A549 (cell line): ENCODE results near the gene ITIH3. TPM values are rescaled to one million over a fixed set of nuclear protein-coding genes. Genes with fewer than 3 reads are reported as not detected.

Experiments used
- ATAC-seq, 2 experiments: fragments of 200-7000 bp in 1 of 2; fragments of >200 bp in 1 of 2; cut with Nextera tagmentation in 1 of 2; cut with Tn5 transposase in 1 of 2; 3 replicates each; pipeline versions ENCODE4 v1.8.0 to v1.9.1; 2018 to 2020; ENCODE audit warnings: mild to moderate bottlenecking in 1 of 2, moderate library complexity in 1 of 2
- CTCF ChIA-PET: fragments of 300-600 bp; sonication (Branson Sonifier 250); formaldehyde crosslinking; extraction: SDS; loops from one replicate; lab custom pipeline; 2021; ENCODE audit warnings: antibody characterized with exemption, inconsistent platforms; lab: Yijun Ruan, JAX
- POLR2A ChIA-PET: fragments of 350-600 bp; formaldehyde crosslinking; extraction: SDS; loops from one replicate; lab custom pipeline; 2021; ENCODE audit warnings: antibody characterized with exemption, inconsistent platforms; lab: Yijun Ruan, JAX
- DNase-seq, 2 experiments: peaks; one replicate each; pipeline versions ENCODE4 v3.0.0 to v3.0.0-alpha.2; 2011 to 2016; ENCODE audit warnings: low read depth in 1 of 2, low spot score in 1 of 2
- FAIRE-seq: peaks from 2 replicates; lab custom pipeline; 2011; peaks lifted over from hg19 to GRCh38; lab: Jason Lieb, UNC
- H3K27ac ChIP-seq, 2 experiments: fragments of >200 bp; sonication (Bioruptor Twin); formaldehyde crosslinking; 3 replicates each; pipeline ENCODE4 v1.5.1; 2016 to 2017
- H3K4me1 ChIP-seq: fragments of >200 bp; sonication (Bioruptor Twin); formaldehyde crosslinking; 3 replicates; pipeline ENCODE4 v1.6.1; 2016
- H3K4me2 ChIP-seq: fragments of >200 bp; sonication (Bioruptor Twin); formaldehyde crosslinking; 3 replicates; pipeline ENCODE4 v1.6.1; 2016
- H3K4me3 ChIP-seq: fragments of >200 bp; sonication (Bioruptor Twin); formaldehyde crosslinking; 3 replicates; pipeline ENCODE4 v1.5.1; 2016
- H3K9me3 ChIP-seq: fragments of >200 bp; sonication (Bioruptor Twin); formaldehyde crosslinking; 3 replicates; pipeline ENCODE4 v1.6.1; 2016
- BCL3 ChIP-seq: fragments of >200 bp; sonication (Bioruptor Twin); formaldehyde crosslinking; IDR thresholded peaks from 3 replicates; pipeline ENCODE4 v1.6.1; 2016
- CBX2 ChIP-seq: fragments of 200-600 bp; sonication (generic); IDR thresholded peaks from 2 replicates; pipeline ENCODE4 v1.6.1; 2016; ENCODE audit warnings: low read depth, mild to moderate bottlenecking, borderline replicate concordance
- CBX8 ChIP-seq: fragments of 200-600 bp; sonication (generic); IDR thresholded peaks from 2 replicates; pipeline ENCODE4 v1.6.1; 2016
- CEBPB ChIP-seq, 2 experiments: fragments of >200 bp in 1 of 2; sonication (Bioruptor Twin) in 1 of 2; formaldehyde crosslinking in 1 of 2; IDR thresholded peaks; 2 replicates each; pipeline ENCODE4 v1.6.1; 2012 to 2016
- CHD2 ChIP-seq: fragments of 150-350 bp; IDR thresholded peaks from 2 replicates; pipeline ENCODE4 v1.6.1; 2014; ENCODE audit warnings: low read length; ENCODE audit not compliant: partially characterized antibody
- EHF ChIP-seq: fragments of 250-450 bp; sonication (Bioruptor Pico); IDR thresholded peaks from 2 replicates; pipeline ENCODE4 v1.5.0; 2020; ENCODE audit warnings: mild to moderate bottlenecking
- EHMT2 ChIP-seq: fragments of 200-600 bp; sonication (generic); IDR thresholded peaks from 2 replicates; pipeline ENCODE4 v1.6.1; 2016; ENCODE audit warnings: antibody characterized with exemption, low read depth, mild to moderate bottlenecking, moderate library complexity
- EP300 ChIP-seq, 2 experiments: fragments of >200 bp; sonication (Bioruptor Twin); formaldehyde crosslinking; IDR thresholded peaks; 2 replicates in 1 of 2; 3 replicates in 1 of 2; pipeline ENCODE4 v1.6.1; 2016 to 2017
- ESRRA ChIP-seq: fragments of 150-350 bp; IDR thresholded peaks from 2 replicates; pipeline ENCODE4 v1.6.1; 2014; ENCODE audit warnings: mild to moderate bottlenecking, low read length, borderline replicate concordance
- FOSB ChIP-seq: fragments of 250-450 bp; sonication (Bioruptor Pico); IDR thresholded peaks from 2 replicates; pipeline ENCODE4 v1.5.0; 2020; ENCODE audit warnings: mild to moderate bottlenecking, moderate library complexity
- FOXS1 ChIP-seq: fragments of 250-450 bp; sonication (Bioruptor Pico); IDR thresholded peaks from 2 replicates; pipeline ENCODE4 v1.5.0; 2020; ENCODE audit warnings: mild to moderate bottlenecking, moderate library complexity
- HEYL ChIP-seq: fragments of 250-450 bp; sonication (Bioruptor Pico); IDR thresholded peaks from 2 replicates; pipeline ENCODE4 v1.8.0; 2021; ENCODE audit warnings: mild to moderate bottlenecking, moderate library complexity
- PBX3 ChIP-seq: IDR thresholded peaks from 2 replicates; pipeline ENCODE4 v1.6.1; 2012
- PHF8 ChIP-seq: fragments of 200-600 bp; sonication (generic); IDR thresholded peaks from 2 replicates; pipeline ENCODE4 v1.6.1; 2016; ENCODE audit warnings: low read depth, mild to moderate bottlenecking, antibody characterized with exemption, moderate library complexity, borderline replicate concordance
- RCOR1 ChIP-seq: fragments of 150-350 bp; IDR thresholded peaks from 2 replicates; pipeline ENCODE4 v1.6.1; 2014; ENCODE audit warnings: antibody characterized with exemption, low read length, low read depth
- RFX5 ChIP-seq: fragments of 450-650 bp; IDR thresholded peaks from 2 replicates; pipeline ENCODE4 v1.7.1; 2014; ENCODE audit warnings: antibody characterized with exemption, mild to moderate bottlenecking, moderate library complexity
- SMC3 ChIP-seq: fragments of >200 bp; sonication (Bioruptor Twin); formaldehyde crosslinking; IDR thresholded peaks from 3 replicates; pipeline ENCODE4 v1.6.1; 2018; ENCODE audit warnings: inconsistent platforms
- SREBF2 ChIP-seq: fragments of 450-650 bp; IDR thresholded peaks from 2 replicates; pipeline ENCODE4 v1.6.1; 2014; ENCODE audit warnings: mild to moderate bottlenecking, moderate library complexity
- TFCP2L1 ChIP-seq: fragments of 250-450 bp; sonication (Bioruptor Pico); IDR thresholded peaks from 2 replicates; pipeline ENCODE4 v1.5.0; 2021; ENCODE audit warnings: mild to moderate bottlenecking
- ZNF302 ChIP-seq: fragments of 250-450 bp; sonication (Bioruptor Pico); IDR thresholded peaks from 2 replicates; pipeline ENCODE4 v1.9.0; 2021; ENCODE audit warnings: inconsistent platforms, mild to moderate bottlenecking, moderate library complexity
- ZSCAN20 ChIP-seq: fragments of 250-450 bp; sonication (Bioruptor Pico); IDR thresholded peaks from 2 replicates; pipeline ENCODE4 v1.8.0; 2022; ENCODE audit warnings: mild to moderate bottlenecking, moderate library complexity
- whole genome bisulfite sequencing: methylation state at CpG from one replicate; pipeline ENCODE4 v1.1.6; 2017; ENCODE audit errors: missing lambda C conversion rate; 5-methylcytosine and 5-hydroxymethylcytosine counted together
- polyA plus RNA-seq, 4 experiments: library from polyadenylated mRNA; depleted of rRNA in 3 of 4; stranded (reverse); fragments of >200 nt; fragmentation: RNase III in 1 of 4; extraction: RNeasy Plus Mini Kit Qiagen cat#74134 plus additional on column Dnase treatment in 1 of 4; gene quantifications; 2 replicates in 3 of 4; 3 replicates in 1 of 4; pipeline ENCODE4 v1.2.3, GENCODE V29; 2011 to 2017
- TF ChIP-seq, protein P1 (sequence below): fragments of 450-650 bp; IDR thresholded peaks from 2 replicates; pipeline ENCODE4 v1.6.1; 2014; ENCODE audit warnings: antibody characterized with exemption
- TF ChIP-seq, protein P2 (sequence below): fragments of >200 bp; sonication (Bioruptor Twin); formaldehyde crosslinking; IDR thresholded peaks from 2 replicates; pipeline ENCODE4 v1.6.1; 2016

ITIH3 gene
- polyA plus RNA-seq, 2 of the 4 experiments (the other 2 are of a cell fraction) = 0.09 TPM; not detected in 1

GRCh38 chr3:52835766-52836470 lies 41.3 kb downstream of the ITIH3 start:
- Histone ChIP-seq H3K9me3 (no peaks in the 10 kb centered on the region), H3K4me1 (peaks cover 12% of the 10 kb centered on the region), H3K27ac (no peak overlapping the region), H3K4me3 (no peak overlapping the region), H3K4me2 (no peak overlapping the region)
- POLR2A ChIA-PET = no interaction called here
- TF ChIP-seq EHF (CRISPR knock-in tag) = no peak
- TF ChIP-seq CHD2 = no peak
- no peak for TF ChIP-seq FOSB (CRISPR knock-in tag)
- no peak for TF ChIP-seq EHMT2
- no peak for TF ChIP-seq ZNF302 (CRISPR knock-in tag)
- TF ChIP-seq CBX8 = no peak
- CTCF ChIA-PET = interaction anchor here (1.1 to 1.7 kb wide), 2 partner anchors 11 to 15 kb away, joined by 3 to 5 read pairs; no protein-coding TSS in a partner anchor
- no peak for DNase-seq
- no peak for FAIRE-seq
- no peak for ATAC-seq
- WGBS = 81% methylated on average over 6 of the region's 8 CpGs

DNA sequence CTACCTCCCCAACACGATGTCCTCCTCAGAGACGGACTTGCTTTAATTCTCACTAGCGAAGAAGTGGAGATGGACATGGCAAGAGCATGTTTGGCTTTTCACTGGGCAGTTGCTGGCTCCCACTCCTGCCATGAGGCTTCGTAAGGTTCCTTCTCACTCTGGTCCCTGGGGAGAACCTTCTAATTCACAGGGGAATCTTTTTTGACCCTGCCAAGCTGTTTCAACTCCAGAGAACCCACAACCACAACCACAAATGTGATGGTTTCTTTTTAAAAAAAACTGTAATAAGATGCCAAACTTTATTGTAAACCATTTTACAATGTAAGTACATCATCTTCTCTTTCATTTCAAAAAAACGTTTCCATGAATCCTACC lies 41.9 kb downstream of the ITIH3 start:
- TF ChIP-seq SREBF2 (no peak), CBX2 (no peak), ZSCAN20 (no peak), FOSB (CRISPR knock-in tag) (no peak), FOXS1 (CRISPR knock-in tag) (no peak), EP300 (IDR thresholded peaks at IDR 0.05) (no peak), RFX5 (no peak), ESRRA (no peak), CEBPB (IDR thresholded peaks at IDR 0.05) (no peak), TFCP2L1 (CRISPR knock-in tag) (no peak), PHF8 (no peak), SMC3 (no peak), EHF (CRISPR knock-in tag) (no peak)
- TF ChIP-seq, protein P1, sequence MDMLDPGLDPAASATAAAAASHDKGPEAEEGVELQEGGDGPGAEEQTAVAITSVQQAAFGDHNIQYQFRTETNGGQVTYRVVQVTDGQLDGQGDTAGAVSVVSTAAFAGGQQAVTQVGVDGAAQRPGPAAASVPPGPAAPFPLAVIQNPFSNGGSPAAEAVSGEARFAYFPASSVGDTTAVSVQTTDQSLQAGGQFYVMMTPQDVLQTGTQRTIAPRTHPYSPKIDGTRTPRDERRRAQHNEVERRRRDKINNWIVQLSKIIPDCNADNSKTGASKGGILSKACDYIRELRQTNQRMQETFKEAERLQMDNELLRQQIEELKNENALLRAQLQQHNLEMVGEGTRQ = no peak
- Histone ChIP-seq H3K4me1 (peaks cover 7% of the 10 kb centered on the region), H3K27ac (no peak overlapping the region), H3K4me2 (no peak overlapping the region), H3K9me3 (no peaks in the 10 kb centered on the region), H3K4me3 (no peak overlapping the region)
- FAIRE-seq (no peak), DNase-seq (no peak), ATAC-seq (no peak)
- WGBS = 70% methylated on average over 5 of the region's 5 CpGs
- CTCF ChIA-PET = interaction anchor here (1.7 kb wide), 1 partner anchor 15 kb away, joined by 5 read pairs; no protein-coding TSS in a partner anchor
- POLR2A ChIA-PET = no interaction called here

- Histone ChIP-seq H3K27ac (no peak overlapping the region), H3K4me3 (no peak overlapping the region), H3K9me3 (no peaks in the 10 kb centered on the region), H3K4me2 (no peak overlapping the region), H3K4me1 (peaks cover 2% of the 10 kb centered on the region; the same call in 2 of the 3 replicates)
- no peak for ATAC-seq
- FAIRE-seq = no peak
- 93% methylated on average over 4 of the region's 4 CpGs for WGBS
- TF ChIP-seq PBX3 (no peak), RCOR1 (no peak), ESRRA (no peak), HEYL (no peak), SREBF2 (no peak), TFCP2L1 (CRISPR knock-in tag) (no peak), CHD2 (no peak), BCL3 (no peak), PHF8 (no peak)
- TF ChIP-seq, protein P2, sequence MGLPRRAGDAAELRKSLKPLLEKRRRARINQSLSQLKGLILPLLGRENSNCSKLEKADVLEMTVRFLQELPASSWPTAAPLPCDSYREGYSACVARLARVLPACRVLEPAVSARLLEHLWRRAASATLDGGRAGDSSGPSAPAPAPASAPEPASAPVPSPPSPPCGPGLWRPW = no peak
- ChIA-PET CTCF (interaction anchor here (1.2 to 1.7 kb wide), 2 partner anchors 11 to 14 kb away, joined by 4 to 5 read pairs; no protein-coding TSS in a partner anchor), POLR2A (no interaction called here)
- no peak for DNase-seq
Observed at GRCh38 chr3:52836986-52837385, 42.4 kb downstream of the ITIH3 start.
